Measurements from ENCODE around the gene CEP350.

Gene CEP350

DNA sequence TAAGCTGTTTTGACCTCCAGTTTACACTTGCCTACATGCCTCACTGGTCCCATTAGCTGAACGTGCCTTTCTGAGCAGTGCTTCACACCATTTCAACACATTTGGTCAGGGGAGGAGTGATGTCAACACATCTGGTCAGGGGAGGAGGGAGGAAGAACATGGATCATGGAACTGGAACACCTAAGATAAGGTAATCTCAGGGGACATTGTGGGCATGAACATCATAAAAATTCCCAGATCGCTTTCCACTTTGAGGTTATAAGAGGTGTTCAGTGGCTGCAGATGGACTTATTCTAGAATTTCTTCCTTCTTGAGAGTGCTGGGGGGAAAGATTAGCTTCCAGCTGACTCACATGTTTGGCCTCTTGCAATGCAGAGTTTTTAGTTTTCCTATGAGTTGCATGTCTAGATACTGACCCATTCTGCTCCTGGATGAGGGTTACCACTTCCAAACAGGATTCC, 202.1 kb downstream of the CEP350 start:
- H3K27me3 Mint-ChIP-seq = no peaks in the 10 kb centered on the region
- H3K36me3 Mint-ChIP-seq = no peaks in the 10 kb centered on the region
- H3K4me3 Mint-ChIP-seq = no peak overlapping the region
- H3K9me3 Mint-ChIP-seq = no peaks in the 10 kb centered on the region
- no peak overlapping the region for H3K27ac Mint-ChIP-seq
- peaks cover 34% of the 10 kb centered on the region for H3K4me1 Mint-ChIP-seq

DNA sequence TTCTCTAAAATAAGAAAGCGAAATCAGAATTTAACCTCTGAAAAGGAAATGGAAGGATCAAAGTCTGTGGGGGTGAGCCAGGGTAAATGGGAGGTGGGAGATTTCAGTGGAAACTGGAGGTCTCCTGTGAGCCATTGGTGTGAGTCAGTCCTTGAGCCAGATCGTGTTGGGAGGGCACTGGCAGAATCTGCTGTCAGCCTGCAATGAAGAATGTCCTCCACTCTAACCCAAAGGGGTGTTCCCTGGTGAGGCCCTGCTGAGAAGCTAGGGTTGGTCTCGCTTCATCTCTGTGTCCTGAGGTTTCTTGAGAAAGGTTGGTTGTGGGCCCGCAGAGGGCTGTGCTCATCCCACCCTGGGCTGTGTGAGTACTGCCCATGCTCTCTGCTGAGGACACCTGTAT, 202.5 kb downstream of the CEP350 start:
- Mint-ChIP-seq H3K27ac (no peak overlapping the region), H3K4me1 (peaks cover 34% of the 10 kb centered on the region), H3K27me3 (no peaks in the 10 kb centered on the region), H3K36me3 (no peaks in the 10 kb centered on the region), H3K4me3 (no peak overlapping the region), H3K9me3 (no peaks in the 10 kb centered on the region)

- Mint-ChIP-seq H3K4me3 (no peak overlapping the region), H3K27ac (no peak overlapping the region), H3K27me3 (no peaks in the 10 kb centered on the region), H3K36me3 (no peaks in the 10 kb centered on the region), H3K4me1 (peaks cover 34% of the 10 kb centered on the region), H3K9me3 (no peaks in the 10 kb centered on the region)
Observed at GRCh38 chr1:180157576-180158057, 203.0 kb downstream of the CEP350 start.

GRCh38 chr1:180158149-180159147, 203.8 kb downstream of the CEP350 start:
- no peak overlapping the region for H3K27ac Mint-ChIP-seq
- peaks cover 35% of the 10 kb centered on the region for H3K4me1 Mint-ChIP-seq
- H3K27me3 Mint-ChIP-seq = no peaks in the 10 kb centered on the region
- no peaks in the 10 kb centered on the region for H3K9me3 Mint-ChIP-seq
- no peak overlapping the region for H3K4me3 Mint-ChIP-seq
- no peaks in the 10 kb centered on the region for H3K36me3 Mint-ChIP-seq

GRCh38 chr1:180160357-180160756, 205.7 kb downstream of the CEP350 start:
- Mint-ChIP-seq H3K4me3 (no peak overlapping the region), H3K36me3 (no peaks in the 10 kb centered on the region), H3K27ac (no peak overlapping the region), H3K27me3 (no peaks in the 10 kb centered on the region), H3K9me3 (no peaks in the 10 kb centered on the region), H3K4me1 (peaks cover 35% of the 10 kb centered on the region)

DNA sequence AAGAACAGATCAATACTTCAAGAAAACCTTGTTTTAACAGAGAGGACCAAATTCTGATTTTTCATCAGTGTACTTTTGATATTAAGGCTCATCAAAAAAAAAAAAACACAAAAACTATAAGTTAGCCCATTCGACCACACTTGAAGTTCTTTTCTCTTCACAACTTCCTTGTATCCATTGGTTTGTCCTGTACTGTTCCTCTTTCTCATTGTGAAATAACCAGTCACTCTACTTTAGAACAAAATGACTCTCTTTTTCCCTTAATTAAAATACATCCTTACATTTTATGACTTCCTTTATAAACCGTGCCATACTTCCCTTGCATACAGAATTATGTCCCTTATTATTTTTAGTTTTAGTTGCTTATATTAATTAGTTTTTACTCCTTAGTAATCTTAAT, 208.4 kb downstream of the CEP350 start:
- Mint-ChIP-seq H3K4me1 (peaks cover 17% of the 10 kb centered on the region), H3K27ac (peak overlapping the region; percentile 41), H3K4me3 (no peak overlapping the region), H3K27me3 (no peaks in the 10 kb centered on the region), H3K9me3 (no peaks in the 10 kb centered on the region), H3K36me3 (no peaks in the 10 kb centered on the region)
